GM20000 (cell line): ENCODE measurements around the gene ZNF500.
"Not testable (repeated sequence)": the region's sequence is repeated elsewhere in the genome, so short reads cannot be mapped to it uniquely, and the experiment has no call there.

Source experiments
- DNase-seq: peaks from one replicate; pipeline ENCODE4 v3.0.0; 2012; ENCODE audit warnings: low spot score
- CTCF ChIP-seq: IDR thresholded peaks from 2 replicates; pipeline ENCODE4 v1.5.1; 2012; ENCODE audit warnings: mild to moderate bottlenecking, control low read depth; ENCODE audit errors: extremely low read depth, missing control alignments

The ZNF500 gene

DNA sequence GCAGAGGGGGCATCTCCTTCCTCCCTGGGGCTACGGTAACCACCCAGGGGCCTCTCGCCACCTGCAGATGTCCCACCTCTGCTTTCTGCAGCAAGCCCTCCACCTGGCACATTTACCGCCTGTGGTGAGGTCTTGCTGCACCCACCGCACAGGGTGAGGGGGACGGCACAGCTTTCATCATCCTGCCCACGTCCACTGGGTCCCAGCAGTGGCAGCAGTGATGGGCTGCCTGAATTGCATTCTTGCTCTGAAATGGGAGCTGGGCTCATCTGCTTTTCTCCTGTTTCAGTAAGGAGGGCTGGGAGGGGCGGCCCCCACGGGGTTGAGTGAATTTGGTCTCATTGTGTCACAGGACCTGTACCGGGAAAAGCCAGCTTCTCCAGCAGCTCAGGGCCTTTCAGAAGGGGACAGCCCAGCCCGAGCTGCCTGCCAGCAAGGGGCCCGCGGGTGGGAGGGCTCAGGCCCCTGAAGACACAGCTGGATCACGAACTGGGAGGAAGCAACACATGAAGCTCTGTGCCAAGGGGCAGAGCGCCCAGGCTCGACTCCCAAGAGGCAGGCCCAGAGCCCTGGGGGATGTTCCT, 19.9 kb downstream of the ZNF500 start:
- no peak for DNase-seq
- no peak for TF ChIP-seq CTCF

- TF ChIP-seq CTCF: no peak
- DNase-seq: no peak
Measured at GRCh38 chr16:4746215-4746614, 20.7 kb downstream of the ZNF500 start.

DNA sequence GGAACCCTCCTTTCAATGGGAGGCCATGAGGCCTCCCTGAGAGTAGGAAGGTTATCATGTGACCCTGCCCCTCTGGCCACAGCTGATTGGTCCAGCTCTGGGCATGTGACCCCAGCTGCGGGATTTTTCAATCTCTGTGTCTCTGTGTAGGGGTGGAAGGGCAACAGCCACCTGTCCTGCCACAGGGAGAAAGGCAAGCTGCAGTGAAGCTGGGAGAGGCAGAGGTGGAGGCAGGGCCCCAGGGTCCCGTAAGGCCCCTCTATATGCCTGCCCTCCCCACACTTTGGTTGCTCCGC, 21.7 kb downstream of the ZNF500 start:
- no peak for DNase-seq
- TF ChIP-seq CTCF: no peak

DNA sequence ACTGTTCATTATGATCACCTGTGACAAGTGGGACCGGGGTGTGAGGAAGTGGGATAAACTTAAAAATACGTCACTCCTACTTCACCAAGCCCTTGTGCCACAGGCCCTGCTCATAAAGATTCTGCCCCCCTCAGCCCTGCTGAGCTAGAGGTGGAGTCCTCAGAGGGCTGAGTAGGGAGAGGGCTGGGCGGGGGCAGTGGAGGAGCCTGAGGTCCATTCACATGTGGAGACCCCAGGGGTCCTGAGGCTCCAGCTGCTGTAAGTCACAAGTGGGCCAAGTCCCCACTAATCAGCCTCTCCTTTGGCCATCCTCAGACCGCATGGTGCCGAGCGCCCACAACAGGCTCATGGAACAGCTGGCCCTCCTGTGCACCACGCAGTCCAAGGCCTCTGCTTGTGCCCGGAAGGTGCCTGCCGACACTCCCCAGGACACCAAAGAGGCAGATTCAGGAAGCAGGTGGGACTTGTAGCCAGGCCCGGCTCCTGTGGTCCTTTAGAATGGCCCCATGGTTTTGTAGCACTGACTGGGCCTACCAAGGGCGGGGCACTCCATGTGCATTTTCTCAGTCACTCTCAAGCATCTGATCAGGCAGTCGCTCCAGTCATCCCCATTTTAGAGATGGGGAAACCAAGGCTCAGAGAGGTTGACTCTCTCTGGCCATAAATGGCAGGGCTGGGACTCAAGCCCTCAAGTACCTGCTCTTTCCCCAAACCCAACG, 22.2 kb downstream of the ZNF500 start:
- TF ChIP-seq CTCF: no peak

DNA sequence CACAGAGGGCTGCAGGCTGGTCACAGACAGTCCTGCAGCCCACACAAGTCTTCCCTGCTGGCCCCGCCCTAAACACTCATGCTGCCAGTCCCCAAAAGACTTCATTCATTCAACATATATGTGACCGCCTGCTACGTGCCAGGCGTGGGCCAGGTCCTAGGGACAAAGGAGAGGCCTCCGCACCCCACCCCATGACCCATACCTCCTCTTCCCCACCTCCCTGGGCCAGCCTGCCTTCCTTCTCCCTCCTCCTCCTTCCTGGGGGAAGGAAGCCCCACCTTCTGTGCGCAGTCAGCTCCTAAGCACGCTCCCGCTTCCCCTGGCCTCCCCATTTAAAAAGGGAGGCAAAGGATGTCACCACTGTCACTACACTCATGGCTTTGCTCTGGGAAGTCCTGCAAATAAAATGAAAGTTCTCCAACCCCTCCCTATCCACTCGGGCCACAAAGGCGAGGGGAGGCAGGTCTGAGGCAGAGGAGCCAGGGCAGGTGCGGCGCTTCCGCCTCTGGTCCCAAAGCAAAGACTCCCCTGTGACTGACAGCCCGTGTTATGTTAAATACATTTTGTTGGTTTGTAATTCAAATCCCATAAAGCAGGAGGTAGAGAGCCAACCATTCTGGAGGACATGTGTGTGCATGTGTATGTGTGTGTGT, 23.6 kb downstream of the ZNF500 start:
- DNase-seq: no peak
- TF ChIP-seq CTCF: no peak

More for the DNA sequence above, 22.2 kb downstream of the ZNF500 start:
- DNase-seq: no peak

DNA sequence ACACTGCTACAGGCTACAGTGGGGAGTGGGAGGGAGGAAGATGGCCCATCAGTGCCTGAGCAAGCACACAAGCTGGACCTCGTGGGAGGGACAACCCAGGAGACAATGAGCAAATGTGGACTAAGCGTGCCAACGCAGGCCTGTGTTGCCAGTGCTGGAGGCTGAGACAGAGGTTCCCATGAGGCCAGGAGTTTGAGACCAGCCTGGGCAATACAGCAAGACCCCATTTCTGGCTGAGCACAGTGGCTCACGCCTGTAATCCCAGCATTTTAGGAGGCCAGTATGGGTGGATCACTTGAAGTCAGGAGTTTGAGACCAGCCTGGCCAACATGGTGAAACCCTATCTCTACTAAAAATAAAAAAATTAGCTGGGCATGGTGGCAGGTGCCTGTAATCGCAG, 28.6 kb downstream of the ZNF500 start:
- not testable (repeated sequence) for DNase-seq

DNA sequence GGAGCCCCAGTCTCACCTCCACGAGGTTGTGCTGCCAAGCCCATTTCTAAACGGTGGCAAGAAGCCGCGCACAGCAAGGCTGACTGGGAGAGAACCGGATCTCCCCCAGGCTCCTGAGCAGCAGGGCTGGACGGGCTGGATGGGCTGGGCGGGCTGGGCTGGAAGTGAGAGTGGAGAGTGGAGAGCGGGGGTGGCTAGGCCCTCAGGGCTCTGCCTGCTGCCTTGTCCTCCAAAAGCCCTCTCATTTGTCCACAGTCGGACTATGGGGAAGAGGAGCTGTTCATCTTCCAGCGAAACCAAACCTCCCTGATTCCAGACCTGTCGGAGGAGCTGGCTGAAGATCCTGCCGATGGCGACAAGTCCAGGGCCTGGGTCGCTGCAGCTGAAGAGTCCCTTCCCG, 29.4 kb downstream of the ZNF500 start:
- no peak for TF ChIP-seq CTCF
- DNase-seq: no peak

GRCh38 chr16:4736546-4736945, 30.4 kb downstream of the ZNF500 start:
- TF ChIP-seq CTCF: no peak

More at GRCh38 chr16:4736546-4736945, 30.4 kb downstream of the ZNF500 start:
- no peak for DNase-seq
